DOHH2 (cell line): ENCODE measurements around the gene SLC25A1.

ENCODE experiments used
- H3F3A ChIP-seq: fragments of 200-600 bp; sonication (generic), shearing (Covaris generic); 2 replicates; pipeline ENCODE4 v1.6.0; 2016; ENCODE audit warnings: antibody characterized with exemption, mild to moderate bottlenecking; ENCODE audit not compliant: control insufficient read depth, insufficient read depth
- H3K27ac ChIP-seq: fragments of 200-600 bp; sonication (generic); 2 replicates; pipeline ENCODE4 v1.5.1; 2014; ENCODE audit warnings: low read depth, mild to moderate bottlenecking, low read length, moderate library complexity
- H3K27me3 ChIP-seq: fragments of 200-600 bp; sonication (generic); 2 replicates; pipeline ENCODE4 v1.6.1; 2014; ENCODE audit warnings: mild to moderate bottlenecking, low read length, mixed read lengths; ENCODE audit not compliant: control insufficient read depth
- H3K36me3 ChIP-seq: fragments of 200-600 bp; sonication (generic); 2 replicates; pipeline ENCODE4 v1.6.1; 2014; ENCODE audit warnings: mild to moderate bottlenecking, low read length, moderate library complexity, mixed read lengths; ENCODE audit not compliant: control insufficient read depth
- H3K4me1 ChIP-seq: fragments of 200-600 bp; sonication (generic); 2 replicates; pipeline ENCODE4 v1.6.1; 2014; ENCODE audit warnings: mild to moderate bottlenecking, low read length, mixed read lengths; ENCODE audit not compliant: control insufficient read depth
- H3K4me2 ChIP-seq: fragments of 200-600 bp; sonication (generic); 2 replicates; pipeline ENCODE4 v1.6.0; 2014; ENCODE audit warnings: mild to moderate bottlenecking, low read length, moderate library complexity
- H3K4me3 ChIP-seq: fragments of 200-600 bp; sonication (generic); 2 replicates; pipeline ENCODE4 v1.5.1; 2014; ENCODE audit warnings: mild to moderate bottlenecking, low read length, mixed read lengths
- H3K79me2 ChIP-seq: fragments of 200-600 bp; sonication (generic); 2 replicates; pipeline ENCODE4 v1.6.1; 2014; ENCODE audit warnings: mild to moderate bottlenecking, low read length, mixed read lengths; ENCODE audit not compliant: control insufficient read depth
- H3K9me2 ChIP-seq: fragments of 200-600 bp; sonication (generic); replicated peaks from 2 replicates; pipeline ENCODE4 v1.6.1; 2014; ENCODE audit warnings: mild to moderate bottlenecking, low read length, mixed read lengths; ENCODE audit not compliant: control insufficient read depth
- H3K9me3 ChIP-seq: fragments of 200-600 bp; sonication (generic); 2 replicates; pipeline ENCODE4 v1.6.1; 2014; ENCODE audit warnings: antibody characterized with exemption, low read length, mixed read lengths; ENCODE audit not compliant: control insufficient read depth, insufficient read depth
- H4K20me1 ChIP-seq: fragments of 200-600 bp; sonication (generic); 2 replicates; pipeline ENCODE4 v1.6.0; 2014; ENCODE audit warnings: low read depth, mild to moderate bottlenecking, antibody characterized with exemption, low read length, moderate library complexity; ENCODE audit not compliant: control insufficient read depth, insufficient read depth
- CTCF ChIP-seq: fragments of 200-600 bp; sonication (generic); IDR thresholded peaks from one replicate; pipeline ENCODE4 v1.5.1; 2014; ENCODE audit warnings: antibody characterized with exemption, mild to moderate bottlenecking, low read depth, low read length; ENCODE audit not compliant: poor library complexity, severe bottlenecking
- EZH2phosphoT487 ChIP-seq: fragments of 200-600 bp; sonication (generic); IDR thresholded peaks from 2 replicates; pipeline ENCODE4 v1.6.1; 2017; ENCODE audit warnings: borderline replicate concordance, mild to moderate bottlenecking, antibody characterized with exemption, low read length, moderate library complexity, mixed read lengths

The SLC25A1 gene

GRCh38 chr22:19174106-19175025 lies 4.2 kb downstream of the SLC25A1 start:
- Histone ChIP-seq H3K4me3 (peak overlapping the region; percentile 84), H3F3A (peaks cover 8% of the 10 kb centered on the region), H3K4me2 (peak overlapping the region; percentile 99), H3K27ac (peak overlapping the region; percentile 63), H3K4me1 (peaks cover 59% of the 10 kb centered on the region), H3K9me2 (no peaks in the 10 kb centered on the region), H3K79me2 (peaks cover 80% of the 10 kb centered on the region), H3K9me3 (no peaks in the 10 kb centered on the region), H3K36me3 (peaks cover 56% of the 10 kb centered on the region), H4K20me1 (peaks cover 10% of the 10 kb centered on the region; the same call in 1 of the 2 replicates), H3K27me3 (peaks cover 7% of the 10 kb centered on the region)
- TF ChIP-seq CTCF, result no peak
- no peak for TF ChIP-seq EZH2phosphoT487

- H3K4me3 ChIP-seq, result peak overlapping the region; percentile 84
- H3K9me2 ChIP-seq, result no peaks in the 10 kb centered on the region
- H3K4me1 ChIP-seq, result peaks cover 55% of the 10 kb centered on the region
- no peaks in the 10 kb centered on the region for H3K9me3 ChIP-seq
- H3K27me3 ChIP-seq, result peaks cover 17% of the 10 kb centered on the region
- H3F3A ChIP-seq, result peaks cover 8% of the 10 kb centered on the region
- peaks cover 10% of the 10 kb centered on the region; the same call in 1 of the 2 replicates for H4K20me1 ChIP-seq
- peaks cover 80% of the 10 kb centered on the region for H3K79me2 ChIP-seq
- H3K36me3 ChIP-seq, result peaks cover 56% of the 10 kb centered on the region
- TF ChIP-seq EZH2phosphoT487, result no peak
- TF ChIP-seq CTCF, result no peak
- H3K27ac ChIP-seq, result peak overlapping the region; percentile 63
- peak overlapping the region; percentile 99 for H3K4me2 ChIP-seq
These were observed 5.2 kb downstream of the SLC25A1 start for GRCh38 chr22:19173047-19174035.

- no peaks in the 10 kb centered on the region for H3K9me3 ChIP-seq
- peaks cover 8% of the 10 kb centered on the region for H3F3A ChIP-seq
- peaks cover 51% of the 10 kb centered on the region for H3K4me1 ChIP-seq
- peaks cover 10% of the 10 kb centered on the region; the same call in 1 of the 2 replicates for H4K20me1 ChIP-seq
- TF ChIP-seq EZH2phosphoT487, result no peak
- no peak for TF ChIP-seq CTCF
- H3K9me2 ChIP-seq, result no peaks in the 10 kb centered on the region
- peak overlapping the region; percentile 99 for H3K4me2 ChIP-seq
- H3K4me3 ChIP-seq, result peak overlapping the region; percentile 84
- peaks cover 71% of the 10 kb centered on the region for H3K79me2 ChIP-seq
- peaks cover 26% of the 10 kb centered on the region for H3K27me3 ChIP-seq
- peak overlapping the region; percentile 34 for H3K27ac ChIP-seq
- peaks cover 53% of the 10 kb centered on the region for H3K36me3 ChIP-seq
These were observed 6.1 kb downstream of the SLC25A1 start for GRCh38 chr22:19172213-19173046.
